GM06990 (cell line): ENCODE measurements around the gene FLNB.

ENCODE experiments used
- DNase-seq: peaks from one replicate; pipeline ENCODE4 v3.0.0-alpha.2; 2011; ENCODE audit not compliant: insufficient read length; ENCODE audit errors: extremely low read depth
- H3K27me3 ChIP-seq: replicated peaks from 2 replicates; pipeline ENCODE4 v1.6.0; 2011; ENCODE audit warnings: low read length; ENCODE audit not compliant: control insufficient read depth, insufficient read depth
- H3K36me3 ChIP-seq: 2 replicates; pipeline ENCODE4 v1.5.1; 2011; ENCODE audit warnings: low read length; ENCODE audit not compliant: control insufficient read depth, insufficient read depth
- H3K4me3 ChIP-seq: replicated peaks from 2 replicates; pipeline ENCODE4 v1.5.1; 2011; ENCODE audit warnings: low read depth, mild to moderate bottlenecking, control low read depth, low read length
- CTCF ChIP-seq: IDR thresholded peaks from 2 replicates; pipeline ENCODE4 v1.5.1; 2011; ENCODE audit warnings: low read length, control low read depth, mild to moderate bottlenecking, inconsistent platforms; ENCODE audit not compliant: insufficient read depth, poor library complexity, severe bottlenecking

Gene FLNB

GRCh38 chr3:58065700-58066167, 57.5 kb downstream of the FLNB start:
- no peak overlapping the region for H3K4me3 ChIP-seq
- no peaks in the 10 kb centered on the region for H3K36me3 ChIP-seq
- TF ChIP-seq CTCF = no peak
- H3K27me3 ChIP-seq = no peaks in the 10 kb centered on the region; the same call in 1 of the 2 replicates
- no peak for DNase-seq

GRCh38 chr3:58066842-58067241, 58.6 kb downstream of the FLNB start:
- DNase-seq = no peak
- H3K36me3 ChIP-seq = no peaks in the 10 kb centered on the region
- no peak for TF ChIP-seq CTCF
- H3K27me3 ChIP-seq = no peaks in the 10 kb centered on the region; the same call in 1 of the 2 replicates
- H3K4me3 ChIP-seq = no peak overlapping the region

GRCh38 chr3:58068122-58068809, 60.0 kb downstream of the FLNB start:
- no peak for TF ChIP-seq CTCF
- Histone ChIP-seq H3K27me3 (no peaks in the 10 kb centered on the region; the same call in 1 of the 2 replicates), H3K4me3 (no peak overlapping the region), H3K36me3 (no peaks in the 10 kb centered on the region)
- DNase-seq = no peak

- Histone ChIP-seq H3K36me3 (no peaks in the 10 kb centered on the region), H3K4me3 (no peak overlapping the region), H3K27me3 (no peaks in the 10 kb centered on the region)
- DNase-seq = no peak
- no peak for TF ChIP-seq CTCF
These were observed 63.3 kb downstream of the FLNB start for GRCh38 chr3:58071480-58071971.

- no peaks in the 10 kb centered on the region for H3K36me3 ChIP-seq
- no peak overlapping the region for H3K4me3 ChIP-seq
- H3K27me3 ChIP-seq = no peaks in the 10 kb centered on the region
- no peak for TF ChIP-seq CTCF
- DNase-seq = no peak
These were observed 64.0 kb downstream of the FLNB start for GRCh38 chr3:58072052-58072762.
